ENCODE measurements around the gene MZT2A.
"Not testable (repeated sequence)": the region's sequence is repeated elsewhere in the genome, so short reads cannot be mapped to it uniquely, and the experiment has no call there.

The MZT2A gene

GRCh38 chr2:131445896-131446295, 46.3 kb downstream of the MZT2A start:
- DNase-seq, result no peak

GRCh38 chr2:131445515-131445797, 46.7 kb downstream of the MZT2A start:
- not testable (repeated sequence) for DNase-seq

DNA sequence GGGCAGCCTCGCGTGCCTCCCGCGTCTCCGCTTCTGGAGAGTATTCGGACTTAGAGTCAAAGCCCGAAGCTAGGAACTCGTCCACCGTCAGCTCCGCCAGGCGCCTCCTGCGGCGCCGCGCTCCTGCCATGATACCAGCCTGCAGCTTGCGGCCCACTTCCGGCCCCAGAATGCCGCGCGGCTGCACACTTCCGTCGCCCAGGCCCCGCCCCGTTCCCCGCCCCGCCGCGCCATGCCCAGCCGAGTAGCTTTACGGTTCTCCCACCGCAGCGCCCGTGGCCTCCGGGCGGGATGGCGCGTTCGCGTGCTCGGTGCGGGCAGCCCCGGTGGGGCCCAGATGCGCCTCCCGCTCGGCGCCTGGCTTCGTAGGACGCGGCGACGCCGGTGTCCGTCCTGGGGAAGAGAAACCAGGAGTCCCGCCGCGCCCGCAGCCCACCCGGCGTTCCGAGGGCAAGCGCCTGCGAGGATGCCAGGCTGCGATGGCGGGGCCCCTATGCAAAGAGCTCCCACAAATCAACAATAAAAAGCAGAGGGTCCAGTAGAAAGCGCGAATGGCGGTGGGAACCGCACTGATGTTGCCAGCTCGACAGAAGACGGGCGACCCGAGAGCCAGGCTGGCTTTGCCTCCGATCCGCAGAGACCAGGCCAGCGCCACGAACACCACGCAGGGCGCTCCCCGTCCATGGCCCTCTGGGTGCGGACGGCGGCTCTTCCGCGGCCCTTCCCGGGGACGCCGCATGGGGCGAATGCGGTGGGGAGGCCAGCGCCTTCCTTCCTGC, 47.3 kb downstream of the MZT2A start:
- DNase-seq, result not testable (repeated sequence)

DNA sequence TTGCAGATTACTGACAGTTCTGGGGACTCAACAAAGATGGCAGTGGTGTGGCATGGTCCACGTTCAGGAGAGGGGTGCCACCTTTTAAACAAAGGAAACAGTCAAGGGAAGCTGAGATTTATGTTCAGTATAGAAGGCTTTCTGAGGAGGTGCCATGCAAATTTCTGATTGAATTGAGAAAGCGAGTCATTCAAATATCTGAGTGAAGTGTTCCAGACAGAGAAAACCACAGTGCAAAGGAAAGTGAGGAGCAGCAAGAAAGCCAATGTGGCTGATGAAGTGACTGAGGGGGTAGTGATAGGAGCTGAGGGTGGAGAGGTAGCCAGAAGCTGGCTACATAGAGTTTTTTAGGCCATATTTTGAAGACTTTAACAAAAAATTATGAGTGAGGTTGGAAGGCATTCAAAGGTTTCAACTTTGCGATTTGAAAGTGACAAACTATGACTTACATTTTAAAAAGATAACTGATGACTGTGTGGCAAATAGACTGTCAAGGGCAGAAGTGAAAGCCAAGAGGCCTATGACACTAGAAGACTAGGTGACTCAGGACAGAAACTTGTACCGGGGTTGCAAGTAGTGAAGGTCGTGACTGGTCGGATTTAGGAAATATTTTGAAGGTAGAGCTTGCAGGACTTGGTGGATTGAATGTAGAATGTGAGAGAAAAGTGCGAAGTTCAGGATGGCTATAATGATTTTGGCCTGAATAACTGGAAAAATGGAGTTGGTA, 51.3 kb downstream of the MZT2A start:
- not testable (repeated sequence) for DNase-seq
